Activated T-cell treated with anti-CD3 and anti-CD28 coated beads for 48 hours (primary cell): ENCODE measurements around the gene NME2.

Experiments used
- DNase-seq: peaks from one replicate; pipeline ENCODE4 v3.0.0-alpha.2; 2020; ENCODE audit warnings: low read depth

The NME2 gene

DNA sequence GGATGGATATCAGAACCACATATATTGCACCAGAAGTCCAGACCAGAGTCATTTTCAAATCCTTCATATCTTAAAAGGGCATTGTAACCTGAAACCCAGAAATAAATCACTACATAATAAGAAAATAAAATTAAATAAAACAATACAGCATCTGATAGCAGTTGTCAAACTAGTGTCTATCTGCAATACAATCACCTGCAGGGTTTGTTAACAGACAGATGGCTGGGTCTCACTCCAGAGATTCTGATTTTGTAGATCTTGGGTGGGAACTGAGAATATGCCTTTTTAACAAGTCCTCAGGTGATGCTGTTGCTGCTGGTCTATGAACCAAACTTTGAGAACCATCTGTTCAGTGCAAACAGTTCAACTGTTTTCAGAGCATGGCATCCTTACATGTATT is 37.6 kb downstream of the NME2 start:
- no peak for DNase-seq

DNA sequence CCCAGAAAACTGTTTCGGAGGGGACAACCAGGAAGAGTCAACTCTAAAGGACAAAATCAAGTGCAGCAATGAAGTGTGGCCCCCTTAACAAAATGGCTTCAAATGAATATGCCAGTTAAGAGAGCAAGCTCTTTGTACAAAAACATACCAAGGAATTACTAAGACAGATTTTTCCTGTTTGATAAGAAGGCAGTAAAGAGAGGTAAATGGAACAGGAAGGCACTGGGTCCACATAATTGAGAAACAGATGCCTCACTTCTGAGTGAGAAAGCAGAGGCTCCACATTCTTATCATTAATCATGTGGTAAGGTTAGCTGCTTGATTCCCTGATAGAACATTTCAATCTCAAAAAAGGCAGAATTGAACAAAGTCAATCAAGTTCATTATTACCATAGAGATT is 48.7 kb downstream of the NME2 start:
- no peak for DNase-seq

DNA sequence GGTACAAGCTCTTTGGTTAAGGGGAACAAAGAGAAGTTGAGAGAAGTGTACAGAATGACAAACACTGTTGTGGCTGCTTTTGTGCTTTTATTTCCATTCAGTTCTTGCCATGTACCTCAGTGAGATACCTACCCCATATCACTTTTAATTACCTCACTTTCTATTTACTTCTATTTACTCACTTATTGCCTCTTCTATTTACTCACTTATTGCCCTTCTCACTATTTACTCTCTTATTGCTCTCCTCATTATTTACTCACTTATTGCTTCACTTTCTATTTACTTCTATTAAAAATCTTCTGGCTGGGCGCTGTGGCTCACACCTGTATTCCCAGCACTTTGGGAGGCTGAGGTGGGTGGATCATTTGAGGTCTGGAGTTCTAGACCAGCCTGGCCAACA is 51.7 kb downstream of the NME2 start:
- DNase-seq: no peak

DNA sequence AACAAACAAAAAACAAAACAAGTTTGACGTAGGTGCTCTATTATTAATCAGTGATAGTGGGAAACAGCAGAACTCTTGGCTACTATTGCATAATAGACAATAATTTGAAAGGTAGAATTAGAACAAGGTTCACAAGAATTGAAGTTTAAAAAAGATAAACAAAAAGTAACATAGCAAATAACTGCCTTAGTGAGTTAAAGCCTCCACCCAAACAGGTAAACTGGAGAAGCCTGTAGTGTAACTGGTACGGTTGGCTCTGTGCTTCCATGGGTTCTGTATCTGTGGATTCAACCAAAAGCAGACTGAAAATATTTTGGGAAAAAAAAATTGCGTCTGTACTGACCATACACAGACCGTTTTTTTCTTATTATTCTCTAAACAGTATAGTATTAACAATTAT is 55.1 kb downstream of the NME2 start:
- DNase-seq: no peak
